Stimulated activated CD4-positive, alpha-beta T cell treated with anti-CD3 and anti-CD28 coated beads, Interleukin-12 subunit alpha, Interleukin-12 subunit beta, amount 100 ng/mL, for 48 hours (primary cell): ENCODE measurements around the gene DNAAF1.
"Not testable (repeated sequence)": the region's sequence is repeated elsewhere in the genome, so short reads cannot be mapped to it uniquely, and the experiment has no call there.

Experiments
- DNase-seq, 3 donors: peaks; one replicate each; pipeline ENCODE4 v3.0.0-alpha.2; 2020; ENCODE audit warnings: low read depth in 2 of 3, low spot score in 1 of 3

DNAAF1 gene

DNA sequence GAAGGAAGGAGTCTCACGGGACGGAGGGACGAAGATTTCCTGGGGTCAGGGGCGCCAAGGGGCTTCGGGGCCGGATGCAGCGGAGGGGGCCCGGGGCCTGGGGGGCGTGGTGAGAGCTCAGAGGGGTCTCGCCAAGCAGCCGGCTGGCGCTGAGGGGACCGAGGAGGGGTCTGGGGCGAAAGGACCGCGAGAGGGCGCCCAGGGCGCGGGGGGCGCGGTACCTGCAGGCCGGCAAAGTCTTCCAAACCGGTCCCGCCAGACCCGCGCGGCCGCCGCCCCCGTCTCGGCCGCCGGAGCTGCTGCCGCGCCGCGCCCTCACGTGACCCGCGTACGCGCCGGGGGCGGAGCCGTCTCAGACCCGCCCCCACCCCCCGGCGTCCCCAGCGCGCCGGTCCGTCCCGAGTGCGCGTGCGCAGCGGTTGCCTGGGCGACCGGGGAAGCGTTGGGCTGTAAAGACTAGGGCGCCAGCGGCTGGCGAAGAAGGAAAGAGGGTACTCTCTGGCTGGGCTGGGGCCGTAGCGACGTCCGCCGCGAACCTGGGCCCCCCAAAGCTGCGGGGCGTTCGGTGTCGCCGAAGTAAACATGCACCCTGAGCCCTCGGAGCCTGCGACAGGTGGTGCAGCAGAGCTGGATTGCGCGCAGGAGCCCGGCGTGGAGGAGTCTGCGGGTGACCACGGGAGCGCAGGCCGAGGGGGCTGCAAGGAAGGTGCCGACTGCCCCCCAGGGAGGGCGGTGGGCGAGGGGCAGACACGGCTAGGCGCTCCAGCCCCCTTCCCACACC lies at the start of gene DNAAF1, which contains the start of gene HSDL1:
DNAAF1 (plus strand) TSS at position 450 of the 781 bp plus-strand sequence; CDS start at position 583, 133 bp downstream.
HSDL1 (minus strand) TSS at position 319 of the 781 bp plus-strand sequence. CDS start 13,856 bp downstream, outside the sequence.
- DNase-seq, result peak; percentile 84 to 91 (median 89)

- no peak for DNase-seq
These were observed 49.6 kb upstream of the DNAAF1 start for GRCh38 chr16:84095466-84095865.

- DNase-seq, result no peak
These were observed 48.6 kb upstream of the DNAAF1 start for GRCh38 chr16:84096447-84097005.

GRCh38 chr16:84098939-84099338 lies 46.2 kb upstream of the DNAAF1 start:
- no peak for DNase-seq

DNA sequence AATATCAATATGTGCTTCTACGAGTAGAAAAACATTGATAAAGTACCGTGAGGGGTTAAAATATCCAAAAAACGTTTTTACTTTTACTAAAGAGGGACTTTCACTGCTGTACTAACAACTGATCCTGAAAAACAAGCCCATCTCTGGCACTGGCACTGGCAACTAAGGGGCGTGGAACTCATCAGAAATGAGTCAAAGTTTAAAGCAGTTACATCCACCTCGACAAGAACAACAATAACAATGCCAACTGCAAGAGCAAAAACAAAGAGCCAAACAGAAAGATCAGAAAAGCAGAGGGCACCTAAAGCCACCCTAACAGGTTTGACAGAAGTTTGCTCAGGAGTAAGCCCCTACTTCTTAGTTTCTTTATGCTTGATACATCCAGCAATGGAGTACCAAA lies 41.4 kb upstream of the DNAAF1 start:
- no peak for DNase-seq

DNA sequence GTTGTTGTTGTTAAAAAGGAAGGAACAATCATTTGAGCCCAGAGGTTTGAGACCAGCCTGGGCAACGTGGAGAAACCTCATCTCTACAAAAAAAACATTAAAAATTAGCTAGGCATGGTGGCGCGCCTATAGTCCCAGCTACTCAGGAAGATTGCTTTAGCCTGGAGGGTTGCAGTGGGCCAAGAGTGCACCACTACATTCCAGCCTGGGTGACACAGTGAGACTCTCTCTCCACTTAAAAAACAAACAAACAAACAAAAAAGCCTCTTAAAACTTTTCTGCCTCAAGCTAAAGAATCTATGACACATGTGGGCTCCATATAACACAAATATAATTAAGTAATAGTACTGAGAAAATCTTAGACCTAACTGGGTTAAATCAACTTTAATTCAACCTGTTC lies 40.9 kb upstream of the DNAAF1 start:
- DNase-seq, result no peak

GRCh38 chr16:84105301-84105815 lies 39.8 kb upstream of the DNAAF1 start:
- DNase-seq, result no peak

DNA sequence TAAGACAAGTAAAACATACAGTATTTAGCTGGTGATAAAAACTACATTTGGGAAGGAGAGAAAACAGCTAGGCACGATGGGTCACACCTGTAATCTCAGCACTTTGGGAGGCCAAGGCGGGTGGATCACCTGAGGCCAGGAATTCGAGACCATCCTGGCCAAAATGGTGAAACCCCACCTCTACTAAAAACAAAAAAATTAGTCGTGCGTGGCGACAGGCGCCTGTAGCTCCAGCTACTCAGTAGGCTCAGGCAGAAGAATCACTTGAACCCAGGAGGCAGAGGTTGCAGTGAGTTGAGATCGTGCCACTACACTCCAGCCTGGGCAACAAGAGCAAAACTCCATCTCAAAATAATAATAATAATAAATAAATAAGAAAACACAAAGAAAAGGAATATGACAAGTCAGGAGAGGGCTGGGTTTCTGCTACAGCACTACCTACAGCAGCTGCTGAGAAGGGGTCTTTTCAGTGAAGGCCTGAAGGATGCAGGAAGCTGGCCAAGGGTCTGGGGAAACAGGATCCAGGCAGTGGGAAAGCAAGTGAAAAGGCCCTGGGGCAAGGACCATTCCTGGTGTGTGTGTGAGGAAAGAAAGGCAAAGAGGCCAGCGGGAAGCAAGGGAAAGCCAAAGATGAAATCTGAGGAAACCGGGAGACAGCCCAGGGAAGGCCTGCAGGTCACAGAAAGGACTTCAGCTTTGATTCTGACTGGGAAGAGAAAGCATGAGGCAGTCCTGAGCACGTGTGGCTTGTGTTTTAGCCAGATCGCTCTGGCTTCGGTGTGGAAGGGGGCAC lies 39.0 kb upstream of the DNAAF1 start:
- no peak for DNase-seq

DNA sequence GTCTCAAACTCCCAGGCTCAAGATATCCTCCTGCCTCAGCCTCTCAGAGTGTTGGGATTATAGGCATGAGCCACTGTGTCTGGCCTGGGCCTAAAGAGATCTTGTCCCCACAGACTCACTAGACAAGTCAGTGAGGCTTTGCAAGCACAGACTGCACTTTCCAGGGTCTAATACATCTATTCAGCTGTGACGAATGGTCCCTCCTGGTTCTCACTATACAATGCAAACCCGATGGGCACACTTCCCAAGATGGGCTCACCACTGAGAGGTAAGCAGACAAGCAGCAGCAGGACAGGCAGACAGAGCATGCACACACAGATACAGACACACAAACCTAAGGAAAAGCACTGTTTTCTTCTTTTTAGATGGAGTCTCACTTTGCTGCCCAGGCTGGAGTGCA lies 37.2 kb upstream of the DNAAF1 start:
- no peak for DNase-seq

GRCh38 chr16:84109598-84110335 lies 35.3 kb upstream of the DNAAF1 start:
- DNase-seq, result no peak

- no peak for DNase-seq
These were observed 34.6 kb upstream of the DNAAF1 start for GRCh38 chr16:84110527-84110926.

- no peak for DNase-seq
These were observed 33.6 kb upstream of the DNAAF1 start for GRCh38 chr16:84111525-84111924.

GRCh38 chr16:84111949-84112348 lies 33.2 kb upstream of the DNAAF1 start:
- DNase-seq, result peak; percentile 20 to 32 (median 25)

DNA sequence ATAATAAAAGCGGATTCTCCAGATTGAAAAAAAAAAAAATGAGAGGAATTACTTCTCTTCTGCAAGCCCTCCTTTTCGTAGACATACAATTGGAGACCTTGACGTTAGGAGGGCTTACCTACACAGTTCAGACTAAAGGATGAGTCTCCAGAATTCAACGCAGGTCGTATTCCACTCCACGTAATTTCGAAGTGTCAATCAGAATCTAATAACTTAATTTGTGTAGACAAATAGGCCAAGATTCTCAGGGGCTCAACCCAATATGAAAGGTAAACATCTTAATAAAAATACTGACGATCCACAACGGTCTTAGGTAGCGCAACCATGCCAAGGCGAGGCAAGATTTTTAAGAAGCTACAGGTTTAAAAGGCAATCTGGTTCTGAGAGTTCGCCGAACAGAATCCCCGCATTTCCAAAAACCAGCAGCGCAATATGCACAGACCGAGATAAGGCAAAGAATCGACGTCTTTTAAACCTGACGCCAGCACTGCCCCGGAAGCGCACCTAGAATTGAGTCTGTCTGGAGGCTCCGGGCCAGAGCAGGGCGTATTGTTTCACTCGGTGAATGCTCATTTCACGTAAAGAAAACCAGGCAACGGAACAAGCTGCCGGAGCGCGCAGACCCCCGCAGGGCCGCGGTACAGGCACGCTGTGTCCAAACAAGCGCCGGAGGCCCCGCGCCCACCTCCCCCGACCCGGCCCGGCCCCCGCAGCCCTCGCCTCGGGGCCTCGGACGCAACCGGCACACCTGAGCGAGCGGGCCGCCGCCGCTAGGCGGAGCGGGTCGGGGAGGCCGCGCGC lies 29.0 kb upstream of the DNAAF1 start:
- peak in 2 of 3 donors; percentile 21 to 34 for DNase-seq

DNA sequence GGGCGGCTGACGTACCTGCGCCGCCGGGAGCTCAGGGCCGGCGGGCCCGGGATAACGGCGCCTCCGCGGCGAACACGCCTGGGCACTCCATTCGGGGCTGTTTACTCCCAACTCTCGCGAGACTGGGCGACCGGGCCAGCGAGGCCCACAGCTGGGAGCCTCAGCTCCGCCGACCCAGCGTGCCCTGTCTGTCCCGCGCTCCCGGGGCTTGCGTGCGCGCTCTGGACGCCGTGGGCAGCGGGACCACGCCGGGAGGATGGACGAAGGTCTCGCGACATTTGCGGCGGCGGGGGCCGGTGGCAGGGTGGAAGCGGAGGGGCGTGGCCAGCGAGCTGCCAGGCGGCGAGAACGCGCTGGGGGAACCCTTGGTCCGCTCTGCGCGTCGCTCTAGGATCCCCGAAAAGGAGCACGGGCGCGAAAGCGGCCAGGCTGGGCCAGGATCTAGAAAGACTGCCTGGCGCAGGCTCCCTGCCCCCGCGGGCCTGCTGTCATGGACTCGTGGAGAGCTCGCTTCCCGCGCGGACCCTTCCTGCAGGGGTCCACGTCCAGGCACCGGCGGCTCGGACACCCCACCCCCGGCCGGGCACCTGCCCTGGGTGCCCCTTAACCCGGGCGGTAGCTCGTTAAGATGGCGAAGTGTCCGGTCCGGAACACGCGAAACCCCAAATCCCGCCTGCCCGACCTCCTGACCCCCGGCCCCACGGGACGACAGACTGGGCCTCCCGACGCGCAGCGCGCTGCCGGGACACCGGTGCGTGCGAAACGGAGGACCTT lies 28.2 kb upstream of the DNAAF1 start, which contains the start of gene MBTPS1:
MBTPS1 (minus strand) TSS at position 223 of the 774 bp plus-strand sequence. CDS start 15,159 bp downstream, outside the sequence.
- peak; percentile 96 to 98 (median 97) for DNase-seq

GRCh38 chr16:84117494-84117843 lies 27.6 kb upstream of the DNAAF1 start:
- DNase-seq, result peak in 2 of 3 donors; percentile 22 to 24

DNA sequence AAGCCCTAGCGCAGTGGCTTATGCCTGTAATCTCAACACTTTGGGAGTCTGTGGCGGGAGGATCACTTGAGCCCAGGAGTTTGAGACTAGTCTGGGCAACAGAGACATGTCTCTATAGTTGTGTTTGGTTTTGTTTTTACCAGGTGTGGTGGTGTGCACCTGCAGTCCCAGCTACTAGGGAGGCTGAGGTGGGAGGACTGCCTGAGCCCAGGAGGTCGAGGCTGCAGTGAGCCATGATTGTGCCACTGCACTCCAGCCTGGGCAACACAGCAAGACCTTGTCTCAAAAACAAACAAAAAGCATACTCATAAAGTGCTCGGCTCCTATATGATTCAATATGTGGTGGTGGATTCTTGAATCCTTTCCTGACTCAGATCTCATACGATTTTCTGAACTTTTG lies 26.8 kb upstream of the DNAAF1 start:
- DNase-seq, result not testable (repeated sequence)

GRCh38 chr16:84119368-84119767 lies 25.7 kb upstream of the DNAAF1 start:
- DNase-seq, result no peak

DNA sequence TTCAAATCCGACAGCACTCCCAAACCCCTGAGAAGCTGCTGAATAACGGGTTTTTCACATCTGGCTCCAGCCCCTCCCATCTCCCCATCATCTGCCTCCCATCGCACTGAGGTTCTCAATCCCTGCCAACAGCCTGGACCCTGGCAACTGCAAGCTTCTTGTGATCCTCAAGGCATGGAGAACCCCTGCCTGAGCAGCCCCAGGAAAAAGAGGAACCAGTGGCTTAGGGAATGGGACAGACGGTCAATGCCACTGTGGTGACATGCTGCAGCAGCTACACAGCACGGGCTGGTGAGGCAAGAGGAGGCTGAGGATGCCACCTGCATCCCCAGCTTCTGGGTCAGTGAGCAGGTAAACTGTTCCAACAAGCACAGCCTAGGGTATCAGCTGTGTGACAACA lies 25.1 kb upstream of the DNAAF1 start:
- DNase-seq, result no peak
